ENCODE results near the gene RGN.
"Not testable (repeated sequence)": the region's sequence is repeated elsewhere in the genome, so short reads cannot be mapped to it uniquely, and the experiment has no call there.

The RGN gene

DNA sequence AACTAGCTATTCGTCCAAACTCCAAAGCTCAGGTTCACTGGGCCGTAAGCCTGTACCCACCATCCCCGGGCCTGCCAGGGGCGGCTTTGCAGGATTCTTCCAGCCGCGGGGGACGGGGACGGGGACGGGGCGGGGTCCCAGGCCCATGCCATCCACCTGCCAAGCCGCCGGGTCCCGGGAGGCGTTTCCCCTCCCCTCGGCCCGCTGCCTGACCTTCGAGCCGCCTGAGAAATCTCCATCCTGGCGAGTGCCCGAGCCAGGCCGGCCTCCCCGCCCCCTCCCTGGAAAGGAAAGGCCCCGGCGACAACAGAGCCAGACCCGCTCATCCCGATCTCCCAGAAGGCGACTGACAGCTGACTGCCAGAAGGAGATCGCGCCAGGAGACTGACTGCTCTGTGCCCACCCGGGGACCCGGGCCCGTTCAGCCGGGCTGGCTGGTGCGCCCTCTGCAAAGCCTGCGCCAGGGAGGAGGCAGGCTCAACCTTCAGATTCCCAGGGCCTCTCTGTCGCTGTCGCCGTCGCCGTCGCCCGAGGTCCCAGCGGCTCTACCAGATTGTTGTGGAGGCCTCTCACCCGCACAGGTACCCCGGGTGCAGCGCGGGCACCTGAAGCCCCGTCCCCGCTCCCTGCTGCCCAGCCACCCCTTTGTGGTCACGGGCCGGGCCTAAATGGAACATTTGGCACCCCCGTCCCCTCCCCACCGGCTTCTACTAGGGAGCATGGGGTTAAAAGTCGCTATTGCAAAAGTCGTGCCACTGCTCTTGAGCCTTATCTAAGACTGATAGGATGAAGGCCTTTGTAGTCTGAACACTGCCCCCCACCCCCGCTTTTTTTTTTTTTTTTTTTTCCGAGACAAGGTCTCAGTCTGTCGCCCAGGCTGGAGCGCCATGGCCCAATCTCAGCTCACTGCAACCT, at the start of gene RGN:
RGN (plus strand) TSS at position 315 of the 915 bp plus-strand sequence. CDS start 2,702 bp downstream, outside the sequence.
- DNase-seq = no peak

DNA sequence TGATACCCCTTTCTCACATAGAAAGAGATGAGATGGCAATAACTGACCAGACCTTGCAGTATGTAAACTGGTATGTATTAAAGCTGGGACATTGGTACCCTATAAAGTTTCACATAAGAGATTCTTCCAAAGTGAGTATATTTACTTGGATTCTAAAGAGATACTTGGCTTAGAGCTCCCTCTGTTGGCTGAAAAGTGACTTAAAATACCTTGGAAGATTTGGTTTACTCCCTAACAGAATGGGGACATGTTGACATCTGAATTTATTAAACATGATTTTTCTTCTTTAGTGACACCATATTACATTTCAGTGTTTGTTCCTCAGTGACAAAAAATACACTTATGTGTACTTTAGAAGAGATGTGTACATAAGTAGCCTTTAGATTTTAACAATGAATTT, 47.9 kb upstream of the RGN start:
- DNase-seq = peak; percentile 61

DNA sequence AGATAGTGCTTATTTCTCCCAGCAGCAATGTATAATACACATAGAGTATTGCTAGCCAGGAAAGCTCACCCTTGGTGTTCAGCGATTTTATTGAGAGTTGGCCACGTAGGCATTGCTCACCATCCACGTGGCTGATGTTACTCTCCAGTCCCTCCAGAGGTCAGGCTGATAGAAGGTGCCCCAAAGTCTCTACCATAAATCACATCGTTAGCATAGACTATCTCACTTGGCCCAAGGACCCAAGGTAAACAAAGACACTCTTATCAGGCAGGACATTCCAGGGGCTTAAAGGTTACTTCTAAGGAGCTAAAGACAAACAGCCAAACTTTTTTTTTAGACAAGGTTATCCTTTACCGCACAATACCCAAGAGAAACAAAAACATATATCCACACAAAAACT, 30.3 kb upstream of the RGN start:
- no peak for DNase-seq

DNA sequence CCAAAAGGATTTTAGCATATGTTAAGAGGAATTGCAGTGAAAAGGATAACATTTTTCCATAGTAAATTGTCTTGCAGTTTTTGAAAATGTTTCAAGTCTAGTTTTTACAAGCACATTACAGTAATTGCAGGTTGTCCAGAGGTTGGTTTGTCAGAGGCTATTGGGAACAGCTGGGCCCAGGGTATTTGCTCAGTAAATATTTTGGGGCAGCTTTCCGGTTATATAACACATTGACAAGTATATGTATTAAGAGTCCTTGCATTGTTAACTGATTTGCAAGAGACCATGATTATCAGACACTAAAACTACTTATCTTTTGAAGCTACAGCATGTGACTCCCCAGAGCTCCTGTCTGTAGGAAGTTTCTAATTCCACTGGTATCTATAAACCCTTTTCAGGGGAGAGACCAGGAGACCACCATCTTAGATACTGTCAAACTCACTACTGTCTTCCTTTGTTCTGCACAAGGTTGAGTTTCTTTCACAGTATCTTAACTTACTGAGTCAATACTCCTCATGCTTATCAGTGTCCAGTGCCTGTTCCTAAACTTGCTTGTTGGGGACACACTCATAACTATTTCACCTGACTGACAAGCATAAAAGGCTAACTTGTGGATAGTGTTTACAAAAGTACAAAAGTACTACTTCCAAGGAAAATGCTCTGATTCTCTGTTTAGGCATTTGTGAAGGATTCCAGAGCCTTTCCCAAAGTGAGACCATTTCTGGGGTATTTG, 18.9 kb upstream of the RGN start:
- DNase-seq = no peak

DNA sequence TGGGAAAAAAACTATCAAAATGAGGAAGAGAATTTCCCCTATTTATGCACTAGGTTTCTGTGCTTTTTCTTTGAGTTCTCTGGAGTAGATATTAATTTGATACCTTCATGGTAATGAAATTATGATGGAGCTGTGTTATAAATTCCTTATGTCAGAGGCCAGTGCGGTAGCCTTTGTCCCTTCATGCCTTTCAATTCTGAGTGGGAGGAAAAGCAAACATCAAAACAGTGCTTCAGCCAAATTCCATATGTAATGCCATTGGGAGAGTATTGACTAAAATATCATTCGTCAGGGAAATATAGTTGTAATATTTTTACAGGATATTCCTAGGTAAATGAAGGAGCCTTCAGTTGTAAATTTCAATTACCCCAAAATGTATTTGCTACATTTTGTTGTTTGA, 17.5 kb upstream of the RGN start:
- DNase-seq = no peak

DNA sequence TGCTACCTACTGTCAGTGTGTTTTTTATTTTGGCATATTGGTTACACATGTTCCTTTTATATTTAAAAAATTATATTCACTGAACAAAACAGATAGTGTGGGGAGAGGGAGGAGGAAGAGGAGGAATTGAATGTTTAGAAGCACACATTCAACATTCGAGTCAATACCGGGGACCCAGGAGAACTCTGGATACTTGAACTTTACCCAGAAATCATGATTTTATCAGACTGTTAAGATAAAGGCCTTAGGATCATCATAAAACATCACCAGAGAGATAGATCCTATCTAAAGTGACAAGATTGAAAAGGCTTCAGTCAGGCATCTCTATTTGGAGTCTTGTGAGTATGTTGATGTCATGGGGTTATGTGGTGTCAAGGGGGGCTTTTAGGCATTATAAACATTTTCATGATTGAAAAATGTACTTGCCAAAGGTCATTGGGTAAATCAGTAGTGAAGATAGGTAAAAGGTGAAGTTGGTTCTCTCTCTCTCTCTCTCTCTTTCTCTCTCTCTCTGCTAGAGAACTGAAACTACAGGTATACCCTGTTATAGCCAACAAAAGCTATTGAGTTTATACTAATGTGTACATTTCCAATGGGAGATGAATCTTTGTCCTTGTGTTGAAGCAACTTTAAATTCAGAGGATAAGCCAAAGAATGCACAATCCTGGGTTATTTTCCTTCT, 16.9 kb upstream of the RGN start:
- DNase-seq = no peak

DNA sequence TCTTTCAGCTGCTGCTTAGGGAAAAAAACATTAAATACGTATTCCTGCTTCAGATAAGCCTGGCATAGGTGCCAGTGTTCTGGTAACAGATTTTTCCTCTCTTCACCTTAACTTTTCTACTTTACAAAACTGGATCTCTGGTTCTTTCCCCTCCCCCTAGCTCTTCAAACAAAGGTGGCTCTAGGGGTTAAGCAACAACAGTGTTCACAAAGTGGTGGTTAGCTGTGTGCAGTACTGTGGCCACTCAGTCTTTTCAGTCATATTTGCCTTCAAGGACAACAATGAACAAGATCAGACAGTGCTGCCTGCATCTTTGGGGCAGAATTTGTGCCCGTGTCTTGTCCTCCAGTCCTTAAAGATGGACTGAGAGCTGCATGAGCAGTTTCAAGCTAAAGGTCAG, 15.1 kb upstream of the RGN start:
- no peak for DNase-seq

DNA sequence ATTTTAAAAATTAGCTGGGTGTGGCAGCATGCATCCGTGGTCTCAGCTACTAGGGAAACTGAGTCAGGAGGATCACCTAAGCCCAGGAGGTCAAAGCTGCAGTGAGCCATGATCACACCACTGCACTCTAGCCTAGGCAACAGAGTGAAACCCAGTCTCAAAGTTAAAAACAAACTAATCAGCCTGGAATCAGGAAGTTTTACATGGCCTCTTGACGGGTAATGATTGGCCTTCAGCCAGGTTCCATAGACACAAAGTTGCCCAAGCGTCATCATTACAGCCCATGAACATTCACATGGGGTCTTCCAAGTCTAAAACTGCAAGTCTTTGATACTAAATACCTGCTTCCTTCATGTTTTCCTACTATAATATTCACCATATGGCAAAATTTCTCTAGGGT, 10.0 kb upstream of the RGN start:
- no peak for DNase-seq

DNA sequence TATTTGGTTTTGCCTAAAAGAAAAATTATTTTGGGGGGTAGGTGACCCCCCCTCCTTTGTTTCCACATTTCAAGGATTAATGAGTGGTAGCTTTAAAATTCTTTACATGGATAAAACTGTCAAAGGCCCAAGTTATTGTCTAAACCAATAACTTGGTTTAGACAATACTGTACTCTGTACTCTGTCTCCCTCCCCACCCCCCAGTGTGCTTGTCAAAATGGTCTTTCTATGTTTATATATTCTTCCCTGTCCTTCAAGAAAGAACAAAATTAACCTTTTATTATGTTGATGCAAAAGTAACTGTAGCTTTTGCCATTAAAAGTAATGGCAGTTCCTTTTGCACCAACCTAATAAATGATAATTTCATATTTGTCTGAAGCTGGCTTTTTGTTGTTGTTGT, 9.5 kb upstream of the RGN start:
- DNase-seq = no peak

DNA sequence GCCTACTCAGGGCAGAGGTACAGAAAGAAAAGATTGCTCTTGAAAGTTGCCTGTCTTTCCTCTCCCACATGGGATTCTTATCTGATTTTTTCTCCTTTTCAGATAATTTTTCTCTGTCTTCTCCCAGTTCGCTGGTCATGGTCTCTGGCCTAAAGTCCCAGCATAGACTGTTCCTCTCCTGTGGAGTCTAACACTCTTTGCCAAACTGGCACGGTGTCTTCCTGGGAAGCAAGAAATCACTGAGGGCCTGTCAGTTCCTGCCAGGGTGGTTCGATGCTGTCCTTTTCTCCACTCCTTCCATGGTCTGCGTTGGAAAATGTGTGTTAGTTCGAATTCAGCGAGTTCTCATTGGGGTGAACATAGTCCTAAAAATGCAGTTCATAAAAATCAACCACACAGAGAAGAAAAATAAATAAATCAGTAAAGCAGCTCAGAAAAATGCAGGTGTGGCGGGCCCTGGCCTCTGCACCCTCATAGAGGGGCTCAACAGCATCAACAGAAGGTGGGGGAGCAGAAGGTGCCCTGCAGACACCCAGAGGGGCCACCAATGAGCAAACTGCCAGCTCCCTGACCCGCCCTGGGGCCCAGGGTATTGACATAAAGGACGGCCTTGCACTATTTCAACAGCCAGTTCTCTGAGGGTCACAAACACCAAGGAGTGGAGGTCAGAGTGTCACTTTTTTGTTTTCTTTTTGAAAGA, 2.1 kb downstream of the RGN start:
- DNase-seq = no peak

DNA sequence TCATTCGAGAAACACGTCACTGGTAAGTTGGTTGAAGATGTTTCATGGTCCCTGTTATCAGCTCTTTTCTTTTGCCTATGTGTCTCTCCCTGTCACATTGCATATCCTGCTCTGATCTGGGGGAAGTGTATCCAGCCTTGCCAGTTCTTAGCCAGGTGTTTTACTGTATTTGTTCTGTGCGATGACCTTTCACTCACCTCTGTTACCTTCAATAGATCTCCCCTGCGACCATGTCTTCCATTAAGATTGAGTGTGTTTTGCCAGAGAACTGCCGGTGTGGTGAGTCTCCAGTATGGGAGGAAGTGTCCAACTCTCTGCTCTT, 2.6 kb downstream of the RGN start:
- DNase-seq = no peak

DNA sequence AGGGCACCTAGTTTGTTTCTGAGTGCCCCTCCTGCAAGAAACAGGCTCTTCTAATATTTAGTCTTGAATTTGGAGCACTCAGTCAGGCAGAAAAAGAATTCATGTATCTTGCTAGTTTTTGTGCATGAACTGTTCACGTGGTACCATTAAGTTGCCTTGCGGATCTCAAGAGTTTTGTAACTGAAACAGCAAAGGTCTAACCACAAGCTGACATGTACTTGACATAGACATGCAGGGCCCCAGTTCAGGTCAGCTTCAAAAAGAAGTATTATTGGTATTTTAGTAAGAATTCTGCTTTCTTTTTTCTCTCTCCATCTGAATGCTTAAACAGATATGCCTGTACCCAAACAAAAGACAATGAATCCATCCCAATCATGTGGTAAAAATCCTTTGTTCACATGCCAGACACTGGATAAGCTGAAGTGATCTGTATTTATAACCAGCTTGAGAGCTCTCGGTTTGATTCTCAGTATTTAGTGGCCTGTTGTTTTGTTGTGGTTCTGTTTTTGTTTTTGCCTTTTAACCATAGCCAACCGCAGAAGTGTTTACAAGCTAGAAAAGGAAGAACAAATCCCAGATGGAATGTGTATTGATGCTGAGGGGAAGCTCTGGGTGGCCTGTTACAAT, 13.0 kb downstream of the RGN start:
- peak; percentile 9 for DNase-seq

DNA sequence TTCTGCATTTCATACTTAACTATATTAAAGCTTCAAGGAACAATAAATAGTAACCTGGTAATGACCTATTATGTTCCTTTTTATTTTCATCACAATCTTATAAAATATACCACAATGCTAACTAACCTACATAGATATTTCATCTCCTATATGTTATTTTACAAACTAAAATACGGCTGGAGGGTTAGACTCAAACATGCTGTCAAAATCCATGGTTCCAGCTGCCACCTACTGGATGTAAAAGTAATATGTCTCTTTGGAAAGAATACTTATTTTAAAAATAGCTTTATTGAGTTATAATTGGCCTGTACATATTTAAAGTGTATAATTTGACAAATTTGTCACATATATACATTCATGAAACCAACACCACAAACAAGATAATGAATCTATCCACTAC, 15.0 kb downstream of the RGN start:
- peak; percentile 27 for DNase-seq

DNA sequence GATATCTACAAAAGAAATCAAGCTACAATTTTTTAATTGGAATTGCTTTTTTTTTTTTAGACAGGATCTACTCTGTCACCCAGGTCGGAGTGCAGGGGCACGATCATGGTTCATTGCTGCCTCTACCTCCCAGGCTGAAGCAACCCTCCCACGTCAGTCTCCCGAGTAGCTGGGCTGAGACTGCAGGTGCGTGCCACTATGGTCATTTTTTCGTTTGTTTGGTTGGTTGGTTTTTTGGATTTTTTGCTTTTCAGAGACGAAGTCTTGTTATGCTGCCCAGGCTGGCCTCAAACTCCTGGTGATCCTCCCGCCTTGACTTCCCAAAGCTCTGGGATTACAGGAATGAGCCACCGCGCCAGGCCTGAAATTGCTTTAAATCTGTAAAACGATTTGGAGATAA, 15.6 kb downstream of the RGN start:
- no peak for DNase-seq

DNA sequence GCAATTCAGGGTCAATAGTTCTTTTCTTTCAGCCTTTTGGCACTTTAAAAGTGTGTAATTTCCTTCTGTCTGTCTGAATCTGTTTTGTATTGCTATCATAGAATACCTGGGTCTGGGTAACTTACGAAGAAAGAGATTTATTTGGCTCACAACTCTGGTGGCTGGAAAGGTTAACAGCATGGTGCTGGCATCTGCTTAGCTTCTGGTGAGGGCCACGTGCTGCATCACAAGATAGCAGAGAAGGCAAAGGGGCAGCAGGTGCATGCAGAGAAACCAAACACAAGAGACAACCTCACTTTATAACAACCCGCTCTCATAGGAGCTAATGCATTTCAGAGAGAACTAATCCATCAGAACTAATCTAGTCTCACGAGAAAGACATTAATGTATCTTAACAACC, 18.8 kb downstream of the RGN start:
- no peak for DNase-seq

DNA sequence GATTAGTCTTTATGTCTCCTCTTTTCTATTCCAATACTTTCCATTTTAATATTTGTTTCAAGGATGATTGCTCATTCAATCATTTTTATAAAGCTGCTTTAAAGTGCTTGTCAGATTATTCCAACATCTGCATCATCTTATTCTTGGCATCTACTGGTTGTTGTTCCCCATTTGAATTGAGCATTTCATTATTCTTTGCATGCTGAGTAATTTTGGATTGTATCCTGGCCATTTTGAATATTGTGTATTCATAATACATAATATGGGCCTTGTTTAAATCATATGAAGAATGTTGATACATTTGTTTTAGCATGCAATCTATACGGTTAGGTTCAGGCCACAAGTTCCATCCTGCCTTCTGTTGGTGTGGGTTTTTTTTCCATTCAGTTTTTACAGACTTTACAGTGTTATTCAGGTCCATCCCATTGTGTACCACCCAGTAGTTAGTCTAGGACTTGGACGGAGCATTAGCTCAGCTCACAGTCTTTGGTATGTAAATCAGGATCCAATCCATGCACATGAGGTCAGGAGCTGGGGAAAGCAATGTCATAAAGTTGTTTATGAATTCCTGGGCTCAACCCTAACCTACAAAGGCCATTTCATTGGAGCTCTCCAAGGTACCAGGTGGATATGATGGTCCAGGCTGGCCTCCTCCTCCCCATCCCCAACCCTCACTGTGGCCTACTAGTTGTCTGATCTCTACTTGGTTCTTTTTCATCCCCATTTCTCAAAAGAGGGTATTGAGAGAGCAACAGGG, 20.3 kb downstream of the RGN start:
- no peak for DNase-seq

DNA sequence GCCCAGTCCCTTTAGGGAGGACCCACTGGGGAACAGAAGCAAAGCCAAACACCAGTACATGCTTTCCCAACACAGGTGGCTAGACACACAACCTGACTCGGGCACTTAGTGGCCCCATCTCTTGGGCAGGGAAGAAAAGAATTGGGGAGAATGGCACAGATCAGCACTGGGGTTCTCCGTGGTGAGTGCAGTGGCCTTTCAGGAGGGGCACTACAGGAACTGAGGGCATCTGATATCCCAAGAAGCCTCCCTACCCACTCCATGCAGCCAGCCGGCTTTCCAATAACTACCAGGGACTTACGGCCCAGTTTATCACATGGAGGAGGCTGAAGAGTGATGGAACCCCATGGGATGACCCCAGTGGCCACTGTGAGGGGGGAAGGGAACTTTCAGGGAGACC, 23.0 kb downstream of the RGN start:
- no peak for DNase-seq

DNA sequence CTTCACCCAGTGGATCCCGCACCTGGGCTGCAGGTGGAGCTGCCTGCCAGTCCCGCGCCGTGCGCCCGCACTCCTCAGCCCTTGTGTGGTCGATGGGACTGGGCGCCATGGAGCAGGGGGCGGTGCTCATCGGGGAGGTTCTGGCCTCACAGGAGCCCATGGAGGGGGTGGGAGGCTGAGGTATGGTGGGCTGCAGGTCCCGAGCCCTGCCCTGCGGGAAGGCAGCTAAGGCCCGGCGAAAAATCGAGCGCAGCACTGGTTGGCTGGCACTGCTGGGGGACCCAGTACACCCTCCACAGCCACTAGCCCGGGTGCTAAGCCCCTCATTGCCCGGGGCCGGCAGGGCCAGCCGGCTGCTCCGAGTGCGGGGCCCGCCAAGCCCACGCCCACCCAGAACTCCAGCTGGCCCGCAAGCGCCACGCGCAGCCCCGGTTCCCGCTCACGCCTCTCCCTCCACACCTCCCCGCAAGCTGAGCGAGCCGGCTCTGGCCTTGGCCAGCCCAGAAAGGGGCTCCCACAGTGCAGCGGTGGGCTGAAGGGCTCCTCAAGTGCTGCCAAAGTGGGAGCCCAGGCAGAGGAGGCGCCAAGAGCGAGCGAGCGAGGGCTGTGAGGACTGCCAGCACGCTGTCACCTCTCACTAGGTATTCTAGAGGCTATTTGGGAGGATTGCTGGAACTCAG, 32.8 kb downstream of the RGN start:
- DNase-seq = not testable (repeated sequence)

DNA sequence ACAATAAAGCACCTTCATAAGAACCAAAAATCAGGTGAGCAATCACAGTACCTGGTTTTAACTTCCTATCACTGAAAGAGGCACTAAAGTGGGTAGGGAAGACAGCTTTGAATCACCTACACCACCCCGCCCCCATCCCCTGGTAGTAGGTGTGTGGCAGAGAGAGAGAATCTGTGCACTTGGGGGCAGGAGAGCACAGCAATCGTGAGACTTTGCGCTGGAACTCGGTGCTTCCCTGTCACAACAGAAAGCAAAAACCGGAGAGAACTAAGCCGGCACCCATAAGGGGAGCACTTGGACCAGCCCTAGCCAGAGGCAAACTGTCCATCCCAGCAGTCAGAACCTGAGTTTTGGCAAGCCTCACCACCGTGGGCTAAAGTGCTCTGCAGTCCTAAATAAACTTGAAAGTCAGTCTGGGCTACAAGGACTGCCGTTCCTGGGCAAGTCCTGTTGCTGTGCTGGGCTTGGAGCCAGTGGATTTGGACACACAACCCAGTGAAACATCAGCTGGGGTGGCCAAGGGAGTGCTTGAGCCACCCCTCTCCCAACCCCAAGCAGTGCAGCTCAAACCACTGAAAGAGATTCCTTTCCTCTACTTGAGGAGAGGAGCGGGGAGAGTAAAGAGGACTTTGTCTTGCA, 34.2 kb downstream of the RGN start:
- DNase-seq = no peak

DNA sequence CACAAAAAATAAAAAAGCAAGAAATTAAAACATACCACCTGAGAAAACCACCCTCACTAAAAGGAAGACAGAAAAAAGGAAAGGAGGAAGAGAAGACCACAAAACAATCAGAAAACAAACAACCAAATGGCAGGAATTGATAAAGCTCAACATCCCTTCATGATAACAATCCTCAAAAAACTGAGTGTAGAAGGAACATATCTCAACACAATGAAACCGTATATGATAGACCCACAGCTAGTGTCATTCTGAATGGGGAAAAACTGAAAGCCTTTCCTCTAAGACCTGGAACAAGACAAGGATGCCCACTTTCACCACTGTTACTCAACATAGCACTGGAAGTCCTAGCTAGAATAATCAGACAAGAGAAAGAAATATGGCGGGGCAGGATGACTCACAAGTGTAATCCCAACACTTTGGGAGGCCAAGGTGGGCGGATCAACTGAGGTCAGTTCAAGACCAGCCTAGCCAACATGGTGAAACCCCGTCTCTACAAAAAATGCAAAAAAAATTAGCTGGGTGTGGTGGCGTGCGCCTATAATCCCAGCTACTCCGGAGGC, 38.4 kb downstream of the RGN start:
- not testable (repeated sequence) for DNase-seq

Measured in activated CD4-positive, alpha-beta T cell treated with anti-CD3 and anti-CD28 coated beads, Interleukin-2, amount 50 U/mL, for 16 hours (primary cell).